Peyer's patch (tissue), 4 donors: ENCODE data around the gene FOXF1. TPM values are rescaled to one million over a fixed set of nuclear protein-coding genes. Genes with fewer than 3 reads are reported as not detected.
A peak's percentile ranks its signal among the peaks of the same experiment; 100 is the strongest.

Source experiments
- DNase-seq, 3 donors: peaks; one replicate each; pipeline ENCODE4 v3.0.0-alpha.2; 2017 to 2019
- H3K27ac ChIP-seq, 4 donors: fragments of 200-600 bp; sonication (generic); one replicate each; pipeline ENCODE4 v1.5.1; 2016 to 2019
- H3K27me3 ChIP-seq, 2 donors: fragments of 200-600 bp; sonication (generic); one replicate each; pipeline ENCODE4 v1.5.1; 2019
- H3K36me3 ChIP-seq, 3 donors: fragments of 200-600 bp; sonication (generic); one replicate each; pipeline ENCODE4 v1.5.1; 2016 to 2019
- H3K4me1 ChIP-seq, 4 donors: fragments of 200-600 bp; sonication (generic); one replicate each; pipeline ENCODE4 v1.5.1; 2016 to 2019
- H3K4me3 ChIP-seq, 4 donors: fragments of 200-600 bp; sonication (generic); 1 replicate in 3 of 4; 2 replicates in 1 of 4; pipeline ENCODE4 v1.5.1; 2016 to 2019; ENCODE audit warnings: mild to moderate bottlenecking in 1 of 4
- H3K9me3 ChIP-seq, 4 donors: fragments of 200-600 bp; sonication (generic); one replicate each; pipeline ENCODE4 v1.5.1; 2016 to 2019; ENCODE audit warnings: mild to moderate bottlenecking in 1 of 4
- CTCF ChIP-seq, 6 experiments: fragments of 450-650 bp in 4 of 6; fragments of 200-600 bp in 2 of 6; sonication (generic) in 1 of 6; IDR thresholded peaks; one replicate each; pipeline ENCODE4 v1.5.1; 2017 to 2019; ENCODE audit warnings: antibody characterized with exemption in 6 of 6, mild to moderate bottlenecking in 3 of 6, moderate library complexity in 1 of 6
- POLR2A ChIP-seq, 2 donors: fragments of 450-650 bp; IDR thresholded peaks; one replicate each; pipeline ENCODE4 v1.5.1; 2017; ENCODE audit warnings: antibody characterized with exemption in 2 of 2, mild to moderate bottlenecking in 2 of 2, moderate library complexity in 2 of 2
- total RNA-seq, 4 donors: library from RNA; depleted of rRNA; stranded (reverse); fragments of >200 nt; gene quantifications; one replicate each; pipeline ENCODE4 v1.1.0, GENCODE V29; 2016

The FOXF1 gene
- total RNA-seq, 4 donors from 2014 or later, result 4.4 to 36.3 (median 9.0) TPM

- H3K4me1 ChIP-seq, result no peaks in the 10 kb centered on the region
- H3K4me3 ChIP-seq, result no peak overlapping the region
- H3K9me3 ChIP-seq, result no peaks in the 10 kb centered on the region
- no peak overlapping the region for H3K27ac ChIP-seq
- H3K27me3 ChIP-seq, result no peaks in the 10 kb centered on the region
- DNase-seq, result no peak
- H3K36me3 ChIP-seq, result peaks cover 0 to 71% (median 0%) of the 10 kb centered on the region in 3 donors
- TF ChIP-seq POLR2A (IDR thresholded peaks at IDR 0.05) (no peak), CTCF (IDR thresholded peaks at IDR 0.05) (no peak)
These were observed 36.3 kb downstream of the FOXF1 start for GRCh38 chr16:86546638-86547013.

- Histone ChIP-seq H3K27ac (no peak overlapping the region), H3K4me3 (no peak overlapping the region), H3K27me3 (no peaks in the 10 kb centered on the region), H3K9me3 (no peaks in the 10 kb centered on the region), H3K36me3 (peaks cover 0 to 72% (median 0%) of the 10 kb centered on the region in 3 donors), H3K4me1 (no peaks in the 10 kb centered on the region)
- DNase-seq, result no peak
- no peak for TF ChIP-seq CTCF (IDR thresholded peaks at IDR 0.05)
- TF ChIP-seq POLR2A (IDR thresholded peaks at IDR 0.05), result no peak
These were observed 37.0 kb downstream of the FOXF1 start for GRCh38 chr16:86547286-86547685.

GRCh38 chr16:86549076-86549892 is 39.0 kb downstream of the FOXF1 start:
- H3K9me3 ChIP-seq, result no peaks in the 10 kb centered on the region
- H3K4me3 ChIP-seq, result no peak overlapping the region
- no peak overlapping the region for H3K27ac ChIP-seq
- peak in 1 of 3 donors; percentile 30 for DNase-seq
- H3K27me3 ChIP-seq, result no peaks in the 10 kb centered on the region
- H3K4me1 ChIP-seq, result peaks cover 0 to 4% (median under 1%) of the 10 kb centered on the region in 4 donors
- TF ChIP-seq CTCF (IDR thresholded peaks at IDR 0.05), result no peak
- no peak for TF ChIP-seq POLR2A (IDR thresholded peaks at IDR 0.05)
- H3K36me3 ChIP-seq, result peaks cover 0 to 65% (median 0%) of the 10 kb centered on the region in 3 donors

- H3K27ac ChIP-seq, result no peak overlapping the region
- DNase-seq, result no peak
- peaks cover 0 to 5% (median 2%) of the 10 kb centered on the region in 4 donors for H3K4me1 ChIP-seq
- H3K4me3 ChIP-seq, result no peak overlapping the region
- peaks cover 0 to 63% (median 0%) of the 10 kb centered on the region in 3 donors for H3K36me3 ChIP-seq
- H3K9me3 ChIP-seq, result no peaks in the 10 kb centered on the region
- no peaks in the 10 kb centered on the region for H3K27me3 ChIP-seq
- TF ChIP-seq CTCF (IDR thresholded peaks at IDR 0.05), result no peak
- no peak for TF ChIP-seq POLR2A (IDR thresholded peaks at IDR 0.05)
These were observed 39.5 kb downstream of the FOXF1 start for GRCh38 chr16:86549893-86550190.

GRCh38 chr16:86550281-86550680 is 40.0 kb downstream of the FOXF1 start:
- Histone ChIP-seq H3K4me3 (no peak overlapping the region), H3K27ac (no peak overlapping the region), H3K9me3 (no peaks in the 10 kb centered on the region), H3K4me1 (peaks cover under 1 to 6% (median 4%) of the 10 kb centered on the region in 4 donors), H3K27me3 (no peaks in the 10 kb centered on the region), H3K36me3 (peaks cover 0 to 58% (median 0%) of the 10 kb centered on the region in 3 donors)
- TF ChIP-seq POLR2A (IDR thresholded peaks at IDR 0.05), result no peak
- TF ChIP-seq CTCF (IDR thresholded peaks at IDR 0.05), result no peak
- DNase-seq, result no peak
